ENCODE data around the gene ABHD12.
"Not testable (repeated sequence)": the region's sequence is repeated elsewhere in the genome, so short reads cannot be mapped to it uniquely, and the experiment has no call there.

Gene ABHD12

DNA sequence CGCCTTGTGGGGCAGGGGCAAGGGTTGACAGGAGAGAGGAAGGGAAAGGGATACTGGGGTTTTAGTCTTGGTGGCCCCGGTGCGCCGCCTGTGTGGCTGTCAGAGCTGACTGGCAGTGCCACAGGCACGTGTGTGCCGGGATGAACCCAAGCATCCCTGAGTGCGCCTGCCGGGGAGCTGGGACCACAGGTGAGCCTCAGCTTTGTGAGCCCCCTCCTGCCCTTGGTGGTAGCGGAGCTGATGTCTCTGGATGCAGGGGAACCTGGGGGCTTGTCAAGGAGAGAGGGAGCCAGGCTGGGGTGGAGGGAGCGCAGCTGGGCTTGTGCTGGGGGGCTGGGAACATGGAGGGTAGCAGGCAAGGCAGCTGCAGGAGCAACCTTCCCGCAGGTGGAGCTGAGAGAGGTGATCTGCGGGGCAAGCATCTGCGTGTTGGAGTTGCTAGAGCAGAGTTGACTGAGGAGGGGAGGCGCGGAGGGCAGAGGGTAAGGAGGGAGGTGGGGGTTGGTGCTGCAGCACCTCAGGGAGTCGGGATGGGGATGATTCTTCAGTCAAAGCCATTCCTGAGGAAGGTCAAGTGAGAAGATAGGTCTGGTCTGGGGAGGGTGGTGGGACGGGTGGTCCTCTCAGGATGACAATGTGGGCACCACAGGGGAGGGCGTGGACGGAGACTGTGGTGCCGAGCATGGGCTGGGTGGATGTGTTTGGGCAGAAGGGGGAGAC, 114.7 kb downstream of the ABHD12 start:
- DNase-seq = no peak

DNA sequence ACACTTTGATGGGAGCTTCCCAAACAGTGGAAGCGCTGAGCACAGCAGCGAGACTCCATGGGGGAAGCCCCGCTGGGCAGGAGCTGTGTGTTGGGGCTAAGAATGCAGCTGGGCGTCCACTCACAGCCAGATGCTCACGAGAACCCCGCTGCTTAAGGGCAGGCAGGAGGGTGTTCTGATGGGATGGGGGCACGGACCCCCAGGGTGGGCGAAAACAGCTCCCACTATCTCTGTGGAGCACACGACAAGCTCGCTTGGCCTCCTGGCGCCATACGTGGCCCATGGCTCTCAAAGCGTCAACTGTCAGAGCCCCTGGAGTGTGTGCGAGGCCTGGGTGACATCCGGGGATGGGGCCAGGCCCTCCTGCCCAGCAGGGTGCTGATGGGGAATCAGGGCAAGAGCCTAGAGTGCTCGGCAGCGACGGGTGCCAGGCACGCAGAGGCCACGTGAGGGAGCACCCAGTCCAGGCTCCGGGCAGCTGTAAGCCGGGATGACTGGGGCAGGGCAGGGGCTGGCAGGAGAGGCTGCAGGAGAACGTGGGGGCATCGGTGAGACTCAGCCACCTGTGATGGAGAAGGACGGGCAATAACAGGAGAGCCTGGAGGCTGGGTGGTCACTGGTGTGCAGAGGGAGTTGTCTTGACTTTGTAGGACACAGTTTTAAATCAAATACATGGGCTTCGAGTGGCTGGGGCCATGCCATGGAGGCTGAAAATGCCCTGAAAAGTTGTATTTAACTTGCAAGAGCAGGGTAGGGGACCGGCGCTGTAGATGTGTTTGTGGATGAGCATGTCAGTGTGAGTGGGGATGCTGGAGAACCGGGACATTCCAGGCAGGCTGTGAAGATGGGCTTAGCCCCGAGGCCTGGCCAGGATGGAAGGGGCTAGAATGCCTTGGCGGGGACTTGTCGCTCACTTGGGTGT, 115.5 kb downstream of the ABHD12 start:
- DNase-seq = no peak

DNA sequence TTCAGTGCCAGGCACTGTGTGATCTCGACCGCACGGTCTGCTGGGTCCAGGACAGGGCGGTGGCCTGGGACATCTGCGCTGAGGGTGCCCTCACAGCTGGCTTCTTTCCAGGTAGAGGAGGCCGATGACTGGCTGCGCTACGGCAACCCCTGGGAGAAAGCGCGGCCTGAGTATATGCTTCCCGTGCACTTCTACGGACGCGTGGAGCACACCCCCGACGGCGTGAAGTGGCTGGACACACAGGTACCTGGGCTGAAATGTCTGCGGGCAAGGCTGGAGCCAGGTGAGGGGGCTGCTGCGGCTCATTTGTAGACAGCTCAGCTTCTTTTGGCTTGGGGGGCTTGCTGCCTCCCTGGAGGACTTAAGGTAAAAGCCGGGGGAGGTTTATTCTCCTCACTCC, 116.2 kb downstream of the ABHD12 start:
- DNase-seq = no peak

DNA sequence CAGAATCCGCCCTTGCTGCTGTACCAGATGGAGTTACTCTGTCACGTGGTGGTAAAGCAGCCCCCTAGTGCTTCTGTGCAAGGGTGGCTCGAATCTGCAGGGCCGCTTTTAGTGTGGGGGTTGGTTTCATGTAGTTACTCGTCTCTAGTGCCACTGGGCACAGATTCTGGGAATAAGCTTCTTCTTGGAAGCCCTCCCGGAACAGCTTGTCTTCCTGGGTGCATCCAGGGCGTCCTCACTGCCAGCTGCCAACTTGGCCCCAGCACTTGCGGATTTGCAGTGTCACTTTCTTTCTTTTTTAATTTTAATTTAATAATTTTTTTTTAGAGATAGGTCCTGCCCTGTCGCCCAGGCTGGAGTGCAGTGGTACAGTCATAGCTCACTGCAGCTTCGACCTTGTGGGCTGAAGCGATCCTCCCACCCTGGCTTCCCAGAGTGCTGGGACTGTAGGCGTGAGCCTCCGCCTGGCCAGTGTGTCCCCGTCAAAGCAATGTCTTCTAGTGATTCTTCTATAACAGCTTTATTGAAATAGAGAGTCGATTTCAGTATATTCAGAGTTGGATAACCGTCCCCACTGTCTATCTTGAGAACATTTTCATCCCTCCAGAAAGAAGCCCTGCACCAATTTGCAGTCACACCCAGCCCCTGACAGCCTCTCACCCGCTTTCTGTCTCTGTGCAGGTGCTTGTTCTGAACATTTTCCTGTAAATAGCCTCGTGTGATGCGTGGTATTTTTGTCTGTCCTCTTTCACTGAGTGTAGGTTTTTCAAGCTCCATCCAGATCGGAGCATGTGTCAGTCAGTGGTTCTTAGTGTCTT, 116.9 kb downstream of the ABHD12 start:
- DNase-seq = no peak

DNA sequence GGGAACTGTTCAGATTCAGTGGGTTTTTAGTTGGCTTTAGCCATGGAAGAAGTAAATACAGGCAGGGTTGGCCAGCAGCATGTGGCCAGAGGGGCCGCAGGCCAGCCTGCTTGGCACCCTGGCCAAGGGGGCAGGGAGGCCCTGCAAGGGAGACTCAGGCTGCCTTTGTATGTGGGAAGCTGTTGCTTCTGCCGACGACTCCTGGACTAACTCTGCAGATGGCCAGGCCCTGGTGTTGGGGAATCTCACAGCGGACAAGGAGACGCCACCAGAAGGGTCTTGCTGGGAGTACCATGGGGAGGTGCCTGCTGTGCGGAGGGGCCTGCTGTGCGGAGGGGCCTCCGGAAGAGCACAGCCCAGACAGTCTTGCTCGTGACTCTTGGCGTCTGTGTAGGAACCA, 117.6 kb downstream of the ABHD12 start:
- no peak for DNase-seq

DNA sequence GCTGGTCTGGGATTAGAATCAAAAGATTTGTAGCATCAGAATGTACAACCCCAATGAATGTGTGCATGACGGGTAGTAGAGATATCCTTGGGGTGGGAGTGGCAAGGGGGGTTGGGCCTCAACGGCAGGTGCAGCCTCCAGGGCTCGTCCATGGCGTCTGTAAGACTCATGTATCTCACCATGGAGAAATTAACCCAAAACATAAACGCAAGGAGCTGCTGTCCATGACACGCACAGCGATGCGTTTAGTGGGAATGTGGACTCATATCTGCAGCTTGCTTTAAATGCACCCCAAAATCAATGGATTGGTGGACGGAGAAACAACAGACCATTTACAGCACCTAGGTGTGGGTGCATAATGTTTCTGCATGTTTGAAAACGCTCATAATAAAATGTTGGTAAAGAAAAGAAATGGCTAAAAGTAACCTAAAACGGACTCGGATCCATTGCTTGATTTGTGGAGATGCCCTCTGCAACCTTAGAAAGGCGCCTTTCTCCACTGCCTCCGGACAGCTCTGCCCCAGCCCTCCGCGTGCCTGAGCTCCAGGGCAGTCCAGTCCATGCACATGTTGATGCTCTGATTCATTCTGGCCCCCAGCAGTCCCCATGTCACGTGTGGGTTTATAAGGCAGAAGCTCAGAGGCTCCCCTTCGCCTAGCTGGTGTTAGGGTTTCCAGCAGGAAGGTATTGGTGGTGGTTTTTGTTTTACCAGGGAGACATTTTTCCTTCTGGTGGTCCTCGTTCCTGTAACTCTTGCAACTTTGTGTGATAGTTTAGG, 118.2 kb downstream of the ABHD12 start:
- no peak for DNase-seq

DNA sequence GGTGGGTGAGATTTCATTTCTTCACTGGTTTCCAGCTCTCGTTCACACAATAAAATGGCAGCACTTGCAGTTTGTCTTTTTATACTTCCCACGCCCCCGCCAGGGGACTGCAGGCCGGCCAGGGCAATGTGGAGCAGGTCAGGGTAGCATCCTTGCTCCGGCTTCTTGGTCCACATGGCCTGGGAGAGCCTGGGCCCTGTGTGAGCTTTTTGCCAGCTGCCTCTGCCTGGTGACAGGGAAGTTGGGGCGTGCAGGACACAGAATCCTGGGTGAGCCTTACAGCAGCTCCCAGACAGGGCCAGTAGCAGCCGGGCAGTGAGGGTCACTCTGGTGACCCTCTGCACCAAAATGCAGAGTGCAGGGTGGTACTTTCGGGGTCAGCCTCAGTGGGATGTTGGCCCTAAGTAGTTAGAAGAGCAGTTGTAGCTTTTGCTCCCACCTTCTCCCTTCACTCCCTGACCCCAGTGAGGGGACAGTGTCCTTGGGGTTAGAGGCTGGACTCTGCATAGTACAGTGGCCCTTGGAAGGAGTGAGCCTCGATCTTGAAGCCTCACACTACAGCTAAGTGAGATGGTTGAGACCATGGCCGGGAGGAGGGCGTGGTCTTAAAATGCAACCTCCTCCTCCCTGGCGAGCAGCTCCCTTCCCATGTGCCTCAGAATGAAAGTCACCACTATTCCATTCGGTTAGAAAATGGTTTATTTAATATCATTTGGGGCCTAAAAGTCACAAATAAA, 119.0 kb downstream of the ABHD12 start:
- DNase-seq = no peak

DNA sequence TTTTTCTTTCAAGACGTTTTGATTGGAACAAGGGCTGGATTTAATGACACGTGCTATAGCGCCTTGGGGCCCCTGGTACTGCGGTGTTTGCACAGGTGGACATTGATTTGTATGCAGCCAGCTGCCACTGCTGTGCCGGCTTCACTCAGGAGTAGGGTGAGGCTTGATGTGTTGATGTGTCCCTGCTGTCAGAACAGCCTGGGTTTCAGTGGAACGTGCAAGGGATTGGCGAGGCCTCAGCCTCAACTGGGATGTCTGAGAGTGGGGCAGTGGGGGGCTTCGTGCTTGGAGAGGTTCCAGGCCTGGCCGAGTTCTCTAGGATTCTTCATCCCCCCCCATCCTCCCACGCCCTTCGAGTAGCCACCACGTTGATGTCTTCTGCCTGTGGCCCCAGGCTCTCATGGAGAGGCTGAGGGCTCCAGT, 119.8 kb downstream of the ABHD12 start:
- no peak for DNase-seq

DNA sequence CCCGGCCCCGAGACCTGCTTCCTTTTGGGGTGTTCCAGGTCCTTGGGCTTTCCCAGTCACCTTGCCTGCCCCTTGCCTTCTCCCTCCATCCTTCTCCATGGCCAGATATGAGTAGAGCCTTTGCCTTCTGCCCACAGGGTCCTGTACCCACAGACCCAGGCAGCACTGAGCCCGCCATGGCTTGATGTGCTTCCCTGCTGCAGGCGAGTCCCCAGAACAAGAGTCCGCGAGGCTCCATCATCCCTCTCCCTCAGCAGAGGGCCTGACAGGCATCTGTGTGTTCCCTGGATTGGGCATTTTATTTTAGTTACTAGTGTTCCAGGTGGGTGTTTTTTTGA, 120.8 kb downstream of the ABHD12 start:
- DNase-seq = no peak

DNA sequence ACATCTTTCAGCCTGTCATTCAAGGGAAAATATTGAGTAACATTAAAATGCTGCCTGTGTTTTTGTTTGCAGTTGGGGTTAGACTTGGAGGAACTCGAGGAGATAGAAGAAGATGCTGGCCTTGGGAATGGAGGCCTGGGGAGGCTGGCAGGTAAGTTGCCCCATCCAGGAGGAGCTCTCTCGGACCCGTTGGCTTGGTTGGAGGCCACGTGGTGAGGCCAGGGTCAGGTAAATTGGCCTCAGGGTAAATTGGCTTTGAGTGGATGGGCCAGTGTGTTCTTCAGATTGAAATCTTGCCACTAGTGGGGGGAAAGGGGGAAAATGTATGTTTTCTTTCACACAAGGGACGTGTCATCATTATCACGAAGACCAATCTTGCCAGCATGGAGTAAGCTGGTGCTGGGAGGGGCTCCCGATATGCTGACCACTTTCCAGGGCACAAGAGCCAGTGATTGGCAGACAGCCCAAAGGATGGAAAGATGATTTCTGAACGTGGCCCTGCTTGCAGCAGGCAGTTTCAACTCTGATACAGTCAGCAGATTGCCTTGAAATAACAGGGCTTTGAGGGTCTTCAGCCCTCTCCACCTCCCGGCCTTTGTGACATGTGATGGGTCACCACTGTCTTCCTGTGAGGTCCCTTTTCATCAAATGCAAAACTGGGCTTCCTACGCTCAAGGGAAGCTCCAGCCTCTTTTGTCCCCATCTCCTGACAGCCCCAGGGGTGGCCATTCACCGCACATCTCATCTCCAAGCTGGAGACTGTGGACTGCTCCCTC, 121.4 kb downstream of the ABHD12 start:
- DNase-seq = no peak

DNA sequence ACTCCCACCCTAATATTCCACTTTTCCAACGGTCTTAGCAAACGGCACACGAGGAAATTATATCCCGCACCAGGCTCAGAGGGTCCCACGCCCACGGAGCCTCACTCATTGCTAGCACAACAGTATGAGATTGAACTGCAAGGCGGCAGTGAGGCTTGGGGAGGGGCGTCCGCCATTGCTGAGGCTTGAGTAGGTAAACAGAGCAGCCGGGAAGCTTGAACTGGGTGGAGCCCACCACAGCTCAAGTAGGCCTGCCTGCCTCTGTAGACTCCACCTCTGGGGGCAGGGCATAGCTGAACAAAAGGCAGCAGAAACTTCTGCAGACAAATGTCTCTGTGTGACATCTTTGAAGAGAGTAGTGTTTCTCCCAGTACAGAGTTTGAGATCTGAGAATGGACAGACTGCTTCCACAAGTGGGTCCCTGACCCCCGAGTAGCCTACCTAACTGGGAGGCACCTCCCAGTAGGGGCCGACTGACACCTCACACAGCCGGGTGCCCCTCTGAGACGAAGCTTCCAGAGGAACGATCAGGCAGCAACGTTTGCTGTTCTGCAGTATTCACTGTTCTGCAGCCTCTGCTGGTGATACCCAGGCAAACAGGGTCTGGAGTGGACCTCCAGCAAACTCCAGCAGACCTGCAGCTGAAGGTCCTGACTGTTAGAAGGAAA, 129.7 kb downstream of the ABHD12 start:
- not testable (repeated sequence) for DNase-seq

DNA sequence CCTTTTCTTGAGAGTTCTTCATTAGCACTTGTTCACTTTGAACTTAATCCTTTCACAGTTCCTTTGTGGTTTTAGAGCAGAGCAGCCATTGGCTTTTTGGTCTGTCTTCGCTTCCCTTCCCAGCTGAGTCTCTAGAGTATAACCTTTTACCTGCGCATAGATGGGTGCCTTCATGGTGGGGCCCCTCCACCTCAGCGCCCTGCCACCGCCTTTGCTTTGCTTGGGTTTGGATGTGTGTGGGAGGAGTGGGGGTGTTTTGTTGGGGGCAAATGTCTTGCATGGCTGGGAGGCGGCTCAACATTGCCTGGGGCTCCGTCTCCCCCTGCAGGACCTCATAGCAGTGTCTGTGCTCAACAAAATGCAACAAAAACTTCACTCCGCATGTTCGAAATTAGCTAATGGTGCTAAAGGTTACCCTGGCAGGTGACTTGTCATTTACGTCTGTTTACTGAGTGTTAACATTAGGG, 130.8 kb downstream of the ABHD12 start:
- no peak for DNase-seq

DNA sequence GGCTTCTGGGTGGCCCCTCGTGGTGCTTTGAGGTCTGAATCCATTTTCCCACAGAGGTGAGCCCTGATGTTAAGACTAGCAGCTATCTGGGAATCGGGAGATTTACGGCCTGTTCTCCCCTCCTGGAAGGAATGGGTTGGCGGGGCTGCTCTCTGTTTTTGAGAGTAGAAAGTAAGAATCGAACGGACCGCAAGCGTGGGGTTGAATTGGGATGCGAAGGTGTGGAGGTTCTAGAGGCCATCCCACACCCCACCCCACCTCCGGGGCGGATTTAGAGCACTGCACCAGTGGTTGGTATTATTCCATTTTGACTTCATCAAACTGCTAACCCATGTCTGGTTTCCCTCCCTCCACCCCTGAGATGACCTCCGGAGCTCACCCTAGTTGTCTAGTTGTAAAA, 131.3 kb downstream of the ABHD12 start:
- DNase-seq = no peak

DNA sequence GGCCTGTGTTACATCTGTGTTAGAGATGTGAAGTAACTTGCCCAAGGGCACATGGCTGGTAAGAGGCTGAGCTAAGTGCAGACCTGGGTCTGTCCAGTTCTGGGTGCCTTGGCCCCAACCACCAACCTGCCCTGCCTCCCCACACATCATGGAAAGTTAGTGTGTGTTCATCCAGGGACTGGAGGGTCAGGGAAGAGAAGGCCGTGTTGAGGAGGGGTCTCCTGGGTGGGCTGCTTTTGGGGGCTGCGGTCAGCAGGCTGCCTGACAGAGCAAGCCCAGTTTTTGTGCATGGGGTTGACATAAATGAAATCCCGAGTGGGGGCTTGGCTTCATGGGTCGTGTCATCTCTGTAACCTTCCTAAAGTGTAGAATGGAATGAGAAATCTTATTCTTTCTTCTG, 131.8 kb downstream of the ABHD12 start:
- DNase-seq = no peak

DNA sequence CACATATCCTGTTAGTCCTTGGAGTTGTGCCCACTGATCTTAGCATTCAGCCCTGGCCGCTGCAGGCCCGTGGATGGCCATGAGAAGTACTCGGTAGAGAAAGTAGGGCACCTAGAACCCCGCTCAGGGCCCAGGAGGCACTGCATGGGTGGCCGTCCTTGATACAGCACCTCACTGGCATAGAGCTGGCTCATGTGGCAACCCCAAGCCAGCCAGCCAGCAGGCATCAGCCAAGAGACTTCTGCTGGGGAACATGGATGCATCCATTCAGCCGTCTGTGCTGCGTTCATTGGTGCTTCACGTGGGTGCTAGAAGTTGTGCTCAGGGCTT, 132.2 kb downstream of the ABHD12 start:
- DNase-seq = no peak

DNA sequence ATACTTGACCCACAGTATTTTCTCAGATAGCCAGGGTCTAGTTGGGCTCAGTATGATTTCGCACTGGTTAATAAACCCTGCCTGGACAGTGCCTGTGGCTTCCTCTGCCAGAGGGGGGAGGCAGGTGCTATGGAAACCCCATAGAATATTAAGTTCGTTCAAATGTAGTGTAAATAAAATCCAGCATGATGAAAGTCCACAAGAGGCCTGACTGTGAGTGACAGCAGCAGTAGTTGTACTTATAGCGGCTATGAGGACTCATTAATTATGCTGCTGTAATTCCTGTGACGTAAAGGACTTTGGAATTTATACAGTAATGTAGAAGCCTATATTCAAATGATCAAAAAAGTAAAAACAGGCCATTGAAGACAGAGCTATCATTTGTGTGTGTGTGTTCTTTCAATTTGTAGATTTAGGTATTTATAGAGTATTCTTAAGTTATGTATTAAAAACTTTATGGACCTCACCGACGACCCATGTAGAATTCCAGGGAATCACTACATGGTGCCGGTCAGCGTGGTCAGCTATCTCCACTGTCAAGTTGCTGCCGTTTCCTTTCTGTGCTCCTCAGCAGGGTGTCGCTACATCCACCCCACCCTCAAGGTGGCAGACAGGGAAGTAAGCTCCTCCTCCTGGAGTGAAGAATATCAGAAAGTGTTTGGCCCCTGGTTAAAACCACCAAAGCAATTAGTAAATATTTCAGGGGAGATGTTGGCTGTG, 132.7 kb downstream of the ABHD12 start:
- DNase-seq = no peak

DNA sequence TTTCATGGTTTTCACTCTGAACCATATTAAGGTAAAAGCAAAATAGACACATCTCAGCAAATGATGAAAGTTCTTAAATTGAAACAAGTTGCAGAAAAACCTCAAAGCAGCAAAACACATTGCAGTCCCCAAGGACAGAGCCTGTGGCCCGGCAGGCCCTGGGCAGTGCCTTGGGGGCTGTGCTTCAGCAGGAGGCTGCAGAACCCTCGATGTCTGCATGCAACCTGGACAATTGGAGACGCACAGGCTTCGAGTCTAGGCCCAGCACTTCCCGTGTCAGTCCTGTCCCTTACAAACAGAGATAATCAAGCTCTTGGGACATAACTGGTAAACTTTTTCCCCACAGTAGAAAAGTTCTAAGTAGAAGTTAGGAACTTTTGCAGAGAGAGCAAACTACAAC, 133.5 kb downstream of the ABHD12 start:
- no peak for DNase-seq

DNA sequence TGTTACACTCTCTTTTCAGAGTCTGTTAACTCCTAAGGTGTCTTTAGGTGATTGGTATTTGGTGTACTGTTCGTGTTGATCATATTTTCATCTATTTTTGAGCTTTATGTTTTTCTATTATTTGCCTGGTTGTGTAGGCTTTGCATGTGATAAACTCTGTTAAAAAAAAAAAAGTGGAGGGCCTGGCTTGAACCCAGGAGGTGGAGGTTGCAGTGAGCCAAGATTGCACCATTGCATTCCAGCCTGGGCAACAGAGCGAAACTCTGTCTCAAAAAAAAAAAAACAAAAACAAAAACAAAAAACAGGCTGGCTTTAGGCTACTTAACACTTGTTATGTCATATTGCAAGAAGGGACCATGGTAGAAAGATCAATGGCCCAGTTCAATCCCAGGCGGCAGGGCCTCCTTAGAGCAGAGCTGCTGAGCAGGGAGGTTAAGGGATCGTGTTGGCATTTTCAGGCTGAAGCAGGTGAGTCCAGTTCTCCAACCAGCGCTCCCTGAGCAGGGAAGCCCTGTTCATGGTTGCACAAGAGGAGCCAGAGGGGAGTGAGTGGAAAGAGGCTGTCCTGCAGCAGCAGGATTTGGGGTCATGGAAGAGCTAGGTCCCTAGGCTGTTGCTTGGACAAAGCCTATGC, 134.3 kb downstream of the ABHD12 start:
- DNase-seq = no peak

DNA sequence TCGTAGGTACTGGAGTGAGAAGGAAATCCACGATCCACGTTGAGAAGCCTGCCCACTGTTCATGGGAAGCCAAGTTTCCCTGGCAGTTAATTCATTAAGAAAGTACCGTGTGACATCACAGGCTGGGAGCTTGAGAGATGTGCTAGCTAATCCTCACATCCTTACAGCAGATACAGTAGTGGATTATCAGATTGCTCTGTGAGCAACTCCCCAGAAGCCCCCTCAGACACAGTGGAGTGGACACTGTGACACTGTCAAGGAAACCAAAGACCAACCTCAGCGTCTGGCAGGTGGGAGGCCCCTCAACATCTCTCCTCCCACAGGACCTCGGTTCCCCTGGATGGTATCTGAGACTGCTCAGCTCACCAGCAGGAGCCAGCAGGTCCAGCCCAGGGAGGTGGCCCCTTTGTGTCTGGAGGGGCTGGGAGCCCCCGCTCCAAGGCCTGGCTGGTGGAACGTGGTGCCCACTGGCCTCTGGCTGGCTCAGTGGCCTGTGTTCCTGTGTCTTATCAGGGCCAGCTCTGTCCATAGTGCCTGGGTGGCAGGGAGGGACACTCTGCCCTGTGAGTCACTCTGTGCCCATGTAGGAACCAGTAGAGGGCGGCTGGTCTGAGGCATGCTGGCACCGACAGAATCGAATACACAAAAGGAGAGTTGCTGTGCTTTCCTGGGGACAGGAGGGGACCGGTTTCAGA, 135.5 kb downstream of the ABHD12 start:
- DNase-seq = no peak
